ENCODE measurements around the gene TMEM150B. TPM values are rescaled to one million over a fixed set of nuclear protein-coding genes. Genes with fewer than 3 reads are reported as not detected.

Gene TMEM150B
- total and polyA plus RNA-seq, 2 of the 4 experiments (the other 2 are of a cell fraction) = not detected

DNA sequence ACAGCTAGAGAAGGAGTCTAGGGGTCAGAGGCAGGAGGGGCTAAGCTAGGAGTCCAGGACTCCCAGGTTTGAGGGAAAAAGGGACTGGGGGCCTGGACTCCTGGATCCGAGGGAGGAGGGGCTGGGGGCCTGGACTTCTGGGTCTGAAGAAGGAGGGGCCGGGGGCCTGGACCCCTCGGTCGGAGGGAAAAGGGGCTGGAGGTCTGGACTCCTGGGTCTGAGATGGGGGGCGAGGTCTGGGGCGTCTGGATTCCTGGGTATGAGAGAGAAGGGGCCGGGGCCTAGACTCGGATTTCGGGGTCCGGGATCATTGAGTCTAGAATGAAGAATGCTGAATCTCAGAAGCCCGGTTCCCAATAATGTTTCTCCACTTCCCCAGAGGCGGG lies 22.8 kb downstream of the TMEM150B start:
- H3K4me3 ChIP-seq (ENCODE audit: insufficient read depth, low read depth, low read length) = no peak overlapping the region

More for the DNA sequence above, 22.8 kb downstream of the TMEM150B start:
- Histone ChIP-seq H4K20me1 (ENCODE audit: insufficient read depth, low read length) (no peaks in the 10 kb centered on the region), H4K91ac (ENCODE audit: insufficient read depth, low read depth, low read length) (no peak overlapping the region), H3K56ac (ENCODE audit: extremely low read depth, insufficient read depth, low read length) (no peak overlapping the region), H4K8ac (ENCODE audit: low read depth in 2 of 2, low read length in 2 of 2) (peak overlapping the region in 1 of 2 experiments; percentile 91; a peak in 1 of 4 replicates), H3K14ac (replicated peaks; ENCODE audit: low read depth, low read length) (no peak overlapping the region), H3K23ac (ENCODE audit: low read depth, low read length) (no peak overlapping the region), H2AK5ac (ENCODE audit: low read depth, low read length) (peak overlapping the region; percentile 96; the same call in 1 of the 2 replicates), H3K27ac (ENCODE audit: insufficient read depth, low read length) (no peak overlapping the region), H3K4ac (ENCODE audit: low read depth, low read length) (no peak overlapping the region), H3K4me1 (ENCODE audit: control insufficient read depth, insufficient read depth, low read length) (no peaks in the 10 kb centered on the region), H3K4me2 (ENCODE audit: low read depth, low read length) (no peak overlapping the region), H2BK15ac (ENCODE audit: low read depth, low read length) (no peak overlapping the region), H2BK20ac (ENCODE audit: low read depth, low read length) (no peak overlapping the region), H4K5ac (ENCODE audit: low read depth, low read length) (no peak overlapping the region), H2AK9ac (replicated peaks; ENCODE audit: low read depth, low read length, poor library complexity) (peak overlapping the region; percentile 47), H2AFZ (replicated peaks; ENCODE audit: low read length, poor library complexity) (peak overlapping the region; percentile 91), H3K36me3 (ENCODE audit: control insufficient read depth, insufficient read depth, low read length) (peaks cover 46% of the 10 kb centered on the region), H3K18ac (ENCODE audit: low read depth, low read length) (no peak overlapping the region), H3K9ac (ENCODE audit: low read depth, low read length) (no peak overlapping the region), H2BK120ac (ENCODE audit: low read depth, low read length) (no peak overlapping the region), H3K9me3 (ENCODE audit: control insufficient read depth, insufficient read depth, low read length) (no peaks in the 10 kb centered on the region), H2BK5ac (ENCODE audit: low read depth, low read length, poor library complexity, severe bottlenecking) (no peak overlapping the region), H3K79me1 (ENCODE audit: low read depth in 1 of 2, low read length in 2 of 2) (no peaks in the 10 kb centered on the region), H3K27me3 (ENCODE audit: control insufficient read depth, insufficient read depth, low read length) (no peaks in the 10 kb centered on the region), H3K9me1 (ENCODE audit: insufficient read depth, low read length) (no peaks in the 10 kb centered on the region)
- WGBS, 2 experiments (ENCODE audit: extremely low coverage in 2 of 2, insufficient read length in 1 of 2) = 71% methylated on average over 5 of the region's 12 CpGs; no CpG with 5 or more reads in 1 of the 2 experiments
- DNase-seq (no peak), ATAC-seq (ENCODE audit: low read depth) (no peak; the same call in 1 of the 2 replicates)
- TF ChIP-seq MXI1 (IDR thresholded peaks at IDR 0.05; ENCODE audit: borderline replicate concordance, low read depth, low read length) (no peak), SMC3 (IDR thresholded peaks at IDR 0.05; ENCODE audit: low read depth, low read length) (no peak), CEBPB (IDR thresholded peaks at IDR 0.05; ENCODE audit: low read depth, low read length) (no peak), CHD1 (IDR thresholded peaks at IDR 0.05; ENCODE audit: low read depth, low read length) (no peak), POLR2A (IDR thresholded peaks at IDR 0.05; ENCODE audit: low read depth, low read length) (no peak), FOS (IDR thresholded peaks at IDR 0.05; ENCODE audit: low read depth, low read length) (no peak), RCOR1 (IDR thresholded peaks at IDR 0.05; ENCODE audit: insufficient replicate concordance, low read length) (no peak), MAZ (IDR thresholded peaks at IDR 0.05; ENCODE audit: borderline replicate concordance, low read depth, low read length) (no peak), RFX5 (IDR thresholded peaks at IDR 0.05; ENCODE audit: low read depth, low read length) (no peak), RAD21 (IDR thresholded peaks at IDR 0.05; ENCODE audit: low read length) (no peak)
- TF ChIP-seq, protein P1, sequence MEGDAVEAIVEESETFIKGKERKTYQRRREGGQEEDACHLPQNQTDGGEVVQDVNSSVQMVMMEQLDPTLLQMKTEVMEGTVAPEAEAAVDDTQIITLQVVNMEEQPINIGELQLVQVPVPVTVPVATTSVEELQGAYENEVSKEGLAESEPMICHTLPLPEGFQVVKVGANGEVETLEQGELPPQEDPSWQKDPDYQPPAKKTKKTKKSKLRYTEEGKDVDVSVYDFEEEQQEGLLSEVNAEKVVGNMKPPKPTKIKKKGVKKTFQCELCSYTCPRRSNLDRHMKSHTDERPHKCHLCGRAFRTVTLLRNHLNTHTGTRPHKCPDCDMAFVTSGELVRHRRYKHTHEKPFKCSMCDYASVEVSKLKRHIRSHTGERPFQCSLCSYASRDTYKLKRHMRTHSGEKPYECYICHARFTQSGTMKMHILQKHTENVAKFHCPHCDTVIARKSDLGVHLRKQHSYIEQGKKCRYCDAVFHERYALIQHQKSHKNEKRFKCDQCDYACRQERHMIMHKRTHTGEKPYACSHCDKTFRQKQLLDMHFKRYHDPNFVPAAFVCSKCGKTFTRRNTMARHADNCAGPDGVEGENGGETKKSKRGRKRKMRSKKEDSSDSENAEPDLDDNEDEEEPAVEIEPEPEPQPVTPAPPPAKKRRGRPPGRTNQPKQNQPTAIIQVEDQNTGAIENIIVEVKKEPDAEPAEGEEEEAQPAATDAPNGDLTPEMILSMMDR (conservative IDR thresholded peaks at IDR 0.05; ENCODE audit: low read depth, low read length) = no peak
- TF ChIP-seq, protein P2, sequence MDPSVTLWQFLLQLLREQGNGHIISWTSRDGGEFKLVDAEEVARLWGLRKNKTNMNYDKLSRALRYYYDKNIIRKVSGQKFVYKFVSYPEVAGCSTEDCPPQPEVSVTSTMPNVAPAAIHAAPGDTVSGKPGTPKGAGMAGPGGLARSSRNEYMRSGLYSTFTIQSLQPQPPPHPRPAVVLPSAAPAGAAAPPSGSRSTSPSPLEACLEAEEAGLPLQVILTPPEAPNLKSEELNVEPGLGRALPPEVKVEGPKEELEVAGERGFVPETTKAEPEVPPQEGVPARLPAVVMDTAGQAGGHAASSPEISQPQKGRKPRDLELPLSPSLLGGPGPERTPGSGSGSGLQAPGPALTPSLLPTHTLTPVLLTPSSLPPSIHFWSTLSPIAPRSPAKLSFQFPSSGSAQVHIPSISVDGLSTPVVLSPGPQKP (IDR thresholded peaks at IDR 0.05; ENCODE audit: borderline replicate concordance, low read depth, low read length) = no peak
- TF ChIP-seq, protein P3, sequence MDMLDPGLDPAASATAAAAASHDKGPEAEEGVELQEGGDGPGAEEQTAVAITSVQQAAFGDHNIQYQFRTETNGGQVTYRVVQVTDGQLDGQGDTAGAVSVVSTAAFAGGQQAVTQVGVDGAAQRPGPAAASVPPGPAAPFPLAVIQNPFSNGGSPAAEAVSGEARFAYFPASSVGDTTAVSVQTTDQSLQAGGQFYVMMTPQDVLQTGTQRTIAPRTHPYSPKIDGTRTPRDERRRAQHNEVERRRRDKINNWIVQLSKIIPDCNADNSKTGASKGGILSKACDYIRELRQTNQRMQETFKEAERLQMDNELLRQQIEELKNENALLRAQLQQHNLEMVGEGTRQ (IDR thresholded peaks at IDR 0.05; ENCODE audit: low read depth, low read length) = no peak
- intact Hi-C loops (cut with micrococcal nuclease) (loop anchor here (5.0 kb wide), 1 partner anchor 85 kb away; the partner anchor contains the start of gene RPL28), dilution Hi-C loops (cut with HindIII; ENCODE audit: low sequenced_read_pairs, unreplicated experiment) (no loop called here), in situ Hi-C loops (cut with MboI; ENCODE audit: low sequenced_read_pairs) (no loop called here)
- no TSS peak for BruUV-seq (replicated peaks)
- POLR2A ChIA-PET (ENCODE audit: unreplicated experiment) = interaction anchor here (1.0 kb wide), 1 partner anchor 103 kb away, joined by 4 read pairs; no protein-coding TSS in a partner anchor
- CTCF ChIA-PET = interaction anchor here (1.0 to 2.0 kb wide), 3 partner anchors 37 to 116 kb away, joined by 4 to 11 read pairs (median 5); partner anchors contain the start of genes KMT5C and TMEM238

Measured in IMR-90 (cell line).